Pons (tissue), 1 donor: Measurements from ENCODE around the gene ZMYND11.
A peak's percentile ranks its signal among the peaks of the same experiment; 100 is the strongest.

ENCODE experiments used
- DNase-seq: peaks from one replicate; pipeline ENCODE4 v3.0.0-alpha.2; 2016; ENCODE audit warnings: low spot score

The ZMYND11 gene

GRCh38 chr10:191703-192518, 56.7 kb downstream of the ZMYND11 start:
- DNase-seq = no peak

DNA sequence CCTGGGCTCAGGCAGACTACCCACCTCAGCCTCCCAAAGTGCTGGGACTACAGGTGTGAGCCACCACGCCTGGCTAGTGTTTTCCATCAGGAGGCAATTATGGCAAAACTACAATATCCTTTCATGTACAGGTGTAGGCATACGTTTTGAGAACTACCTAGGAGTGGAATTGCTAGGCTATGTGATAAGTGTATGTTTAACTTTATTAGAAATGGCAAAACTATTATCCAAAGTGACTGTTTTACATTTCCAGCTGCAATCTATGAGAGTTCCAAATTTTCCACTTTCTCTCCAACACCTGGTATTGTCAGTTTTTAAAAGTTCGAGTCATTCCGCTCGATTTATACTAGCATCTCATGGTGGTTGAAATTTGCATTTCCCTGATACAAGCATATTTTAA, 59.0 kb downstream of the ZMYND11 start:
- no peak for DNase-seq

DNA sequence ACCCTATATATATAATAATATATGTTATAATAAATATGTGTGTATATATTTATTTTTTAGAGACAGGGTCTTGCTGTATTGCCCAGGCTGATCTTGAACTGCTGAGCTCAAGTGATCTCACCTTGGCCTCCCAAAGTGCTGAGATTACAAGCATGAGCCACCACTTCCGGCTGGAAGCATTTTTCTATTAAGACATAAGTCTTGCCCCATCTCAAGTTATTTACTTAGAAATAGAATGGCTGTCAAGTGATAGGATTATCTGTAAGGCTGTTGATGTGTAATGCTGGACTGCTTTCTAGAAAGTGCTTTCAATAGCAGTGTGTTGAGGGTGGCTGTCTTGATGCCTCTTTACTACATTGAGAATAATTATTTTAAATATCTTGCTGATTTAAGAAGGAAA, 65.2 kb downstream of the ZMYND11 start:
- DNase-seq = no peak

GRCh38 chr10:201328-201771, 66.1 kb downstream of the ZMYND11 start:
- DNase-seq = no peak

DNA sequence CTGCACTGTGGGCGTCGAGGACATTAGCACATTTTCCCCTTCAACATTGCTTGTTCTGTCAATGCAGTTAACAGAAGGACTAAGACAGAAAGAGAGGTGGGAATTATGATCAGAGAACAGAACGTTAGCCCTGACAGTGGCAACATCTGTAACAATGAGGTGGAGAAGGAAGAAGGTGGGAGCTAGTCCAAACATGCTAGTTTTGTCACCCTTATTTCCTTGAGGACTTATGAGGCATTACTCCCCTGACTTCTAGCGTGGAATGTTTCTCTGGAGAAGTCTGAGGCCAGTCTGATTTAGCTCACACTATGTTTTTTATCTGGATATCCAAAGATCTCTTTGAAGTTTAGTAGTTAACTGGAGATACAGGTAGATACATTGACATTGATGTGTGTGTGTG, 73.4 kb downstream of the ZMYND11 start:
- no peak for DNase-seq

- DNase-seq = no peak
These were observed 74.1 kb downstream of the ZMYND11 start for GRCh38 chr10:209357-209756.

GRCh38 chr10:210297-210696, 75.0 kb downstream of the ZMYND11 start:
- DNase-seq = no peak

DNA sequence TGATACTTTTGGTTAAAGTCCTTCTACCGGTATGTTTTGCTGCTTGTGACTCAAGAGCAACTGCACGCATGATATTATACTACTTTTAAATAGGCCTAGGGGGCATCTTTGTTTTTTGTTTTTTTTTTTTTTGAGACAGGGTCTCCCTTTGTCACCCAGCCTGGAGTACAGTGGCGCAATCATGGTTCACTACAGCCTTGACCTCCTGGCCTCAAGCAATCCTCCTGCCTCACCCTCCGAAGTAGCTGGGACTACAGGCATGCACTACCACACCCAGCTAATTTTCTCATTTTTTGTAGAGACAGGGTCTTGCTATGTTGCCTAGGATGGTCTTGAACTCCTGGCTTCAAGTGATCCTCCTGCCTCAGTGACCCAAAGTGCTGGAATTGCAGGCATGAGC, 80.2 kb downstream of the ZMYND11 start:
- DNase-seq = no peak

- DNase-seq = no peak
These were observed 83.5 kb downstream of the ZMYND11 start for GRCh38 chr10:218798-219197.

GRCh38 chr10:219731-220472, 84.6 kb downstream of the ZMYND11 start:
- no peak for DNase-seq

- DNase-seq = no peak
These were observed 89.3 kb downstream of the ZMYND11 start for GRCh38 chr10:224571-224970.

- no peak for DNase-seq
These were observed 90.8 kb downstream of the ZMYND11 start for GRCh38 chr10:226018-226417.

- no peak for DNase-seq
These were observed 91.8 kb downstream of the ZMYND11 start for GRCh38 chr10:227014-227413.

DNA sequence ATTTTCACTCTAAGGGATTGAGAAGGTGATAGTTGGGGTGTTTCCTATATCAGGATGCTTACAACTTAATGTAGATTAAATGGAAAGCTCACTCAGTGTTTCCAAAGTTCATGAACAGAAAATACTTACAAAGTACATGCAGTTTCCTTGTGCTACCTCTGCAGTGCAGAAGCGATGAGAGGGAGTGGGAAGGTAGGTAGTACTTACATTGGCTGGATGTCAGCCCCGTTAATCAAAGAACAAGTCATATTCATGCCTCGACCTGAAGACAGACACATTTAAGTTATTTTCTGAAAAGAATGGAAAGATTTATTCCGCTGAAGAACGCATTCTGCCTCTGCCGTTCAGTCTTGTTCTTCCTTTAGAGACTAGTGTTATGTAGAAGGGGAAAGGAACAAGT, 93.1 kb downstream of the ZMYND11 start:
- DNase-seq = no peak

DNA sequence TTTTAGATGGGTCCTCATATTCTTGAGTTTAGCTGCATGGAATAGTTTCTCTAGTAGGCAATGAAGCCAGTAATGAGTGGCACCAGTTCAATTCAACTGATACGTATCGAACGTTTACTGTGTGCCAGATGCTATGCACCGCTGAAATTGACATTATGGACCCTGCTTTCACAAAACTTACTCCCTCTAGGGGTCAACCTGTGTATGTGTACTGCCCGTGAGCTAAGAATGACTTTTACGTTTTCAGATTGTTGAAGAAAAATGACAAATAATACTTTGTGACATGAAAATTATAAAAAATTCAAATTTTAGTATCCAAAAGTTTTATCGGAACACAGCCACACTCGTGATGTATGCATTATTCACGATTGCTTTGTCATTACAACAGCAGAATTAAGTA, 95.5 kb downstream of the ZMYND11 start:
- DNase-seq = no peak

- DNase-seq = no peak
These were observed 96.8 kb downstream of the ZMYND11 start for GRCh38 chr10:232061-232460.

DNA sequence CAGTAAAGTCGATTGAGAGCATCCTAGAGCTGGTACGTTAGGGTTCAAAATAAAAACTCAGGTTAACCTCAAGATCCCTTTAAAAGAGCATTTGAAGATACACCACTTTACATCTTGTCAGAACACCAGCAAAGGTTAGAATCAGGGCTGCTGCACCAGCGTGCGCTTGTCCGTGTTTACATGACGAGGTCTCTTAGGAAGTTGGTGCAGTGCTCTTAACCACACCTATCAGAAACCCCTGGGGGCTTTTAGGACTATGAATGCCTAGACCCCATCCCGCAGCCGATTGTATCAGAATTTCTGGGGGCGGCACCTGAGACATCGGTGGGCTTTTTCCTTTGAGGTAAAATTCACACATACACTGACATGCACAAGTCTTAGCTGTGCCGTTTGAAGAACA, 97.6 kb downstream of the ZMYND11 start:
- DNase-seq = no peak

- no peak for DNase-seq
These were observed 99.6 kb downstream of the ZMYND11 start for GRCh38 chr10:234708-235406.

DNA sequence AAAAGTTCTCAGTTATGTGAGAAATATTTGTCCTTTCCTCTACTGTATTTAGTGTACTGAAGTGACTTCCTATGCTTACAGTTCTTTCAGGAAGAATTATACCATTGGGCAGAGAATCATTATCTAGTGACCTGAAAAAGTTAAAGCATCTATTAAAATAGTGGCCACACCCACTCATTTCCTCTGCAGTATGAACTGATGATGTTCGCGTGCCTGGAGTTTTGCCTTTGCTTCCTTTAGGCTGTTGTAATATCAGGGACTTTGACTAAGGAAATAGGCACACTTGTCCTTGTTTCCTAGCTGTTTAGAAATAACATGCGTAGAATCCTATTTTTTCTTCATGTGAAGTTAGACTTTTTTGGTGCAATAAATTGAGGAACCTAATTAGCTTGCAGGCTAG, 100.7 kb downstream of the ZMYND11 start:
- DNase-seq = no peak

DNA sequence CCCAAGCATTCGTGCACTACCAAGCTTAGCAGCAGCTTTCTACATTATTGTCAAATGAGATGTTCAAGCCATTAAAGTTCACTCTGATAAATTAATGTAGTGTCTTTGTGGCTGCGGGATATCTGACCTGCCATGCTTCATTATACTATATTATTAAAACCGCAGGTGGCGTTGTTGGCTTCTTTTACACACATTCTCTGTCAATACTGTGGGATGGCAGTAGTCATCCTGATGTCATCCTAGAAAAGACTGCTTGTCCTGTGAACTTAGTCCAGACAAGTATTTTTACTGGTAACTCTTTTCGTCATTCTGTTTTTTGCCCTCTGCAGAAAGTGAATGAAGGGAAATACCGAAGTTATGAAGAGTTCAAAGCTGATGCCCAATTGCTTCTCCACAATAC, 103.9 kb downstream of the ZMYND11 start:
- no peak for DNase-seq

DNA sequence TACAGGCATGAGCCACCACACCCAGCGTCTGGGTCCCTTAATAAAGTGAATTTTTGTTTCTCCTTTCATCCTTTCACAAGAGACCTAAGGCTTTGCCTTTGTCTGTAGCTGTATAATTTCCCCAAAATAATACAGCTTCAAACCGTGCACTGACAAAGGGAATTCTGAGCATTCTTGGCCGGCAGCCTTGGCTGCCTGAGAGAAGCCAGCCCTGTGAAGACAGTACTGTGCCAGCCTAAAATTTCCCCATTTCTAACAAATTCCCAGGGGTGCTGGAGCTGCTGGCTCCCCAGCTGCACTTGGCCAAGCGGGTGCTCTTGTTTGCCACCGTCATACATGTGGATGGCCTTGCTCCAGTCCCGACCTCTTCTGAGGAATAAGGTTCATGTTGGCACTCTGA, 106.2 kb downstream of the ZMYND11 start:
- DNase-seq = peak; percentile 74

GRCh38 chr10:241966-242643, 106.8 kb downstream of the ZMYND11 start:
- DNase-seq = peak; percentile 13
